ENCODE results near the gene TMEM191C.
"Not testable (repeated sequence)": the region's sequence is repeated elsewhere in the genome, so short reads cannot be mapped to it uniquely, and the experiment has no call there.

Gene TMEM191C
- total RNA-seq = 0.04 to 0.60 reads per million in 2 experiments

DNA sequence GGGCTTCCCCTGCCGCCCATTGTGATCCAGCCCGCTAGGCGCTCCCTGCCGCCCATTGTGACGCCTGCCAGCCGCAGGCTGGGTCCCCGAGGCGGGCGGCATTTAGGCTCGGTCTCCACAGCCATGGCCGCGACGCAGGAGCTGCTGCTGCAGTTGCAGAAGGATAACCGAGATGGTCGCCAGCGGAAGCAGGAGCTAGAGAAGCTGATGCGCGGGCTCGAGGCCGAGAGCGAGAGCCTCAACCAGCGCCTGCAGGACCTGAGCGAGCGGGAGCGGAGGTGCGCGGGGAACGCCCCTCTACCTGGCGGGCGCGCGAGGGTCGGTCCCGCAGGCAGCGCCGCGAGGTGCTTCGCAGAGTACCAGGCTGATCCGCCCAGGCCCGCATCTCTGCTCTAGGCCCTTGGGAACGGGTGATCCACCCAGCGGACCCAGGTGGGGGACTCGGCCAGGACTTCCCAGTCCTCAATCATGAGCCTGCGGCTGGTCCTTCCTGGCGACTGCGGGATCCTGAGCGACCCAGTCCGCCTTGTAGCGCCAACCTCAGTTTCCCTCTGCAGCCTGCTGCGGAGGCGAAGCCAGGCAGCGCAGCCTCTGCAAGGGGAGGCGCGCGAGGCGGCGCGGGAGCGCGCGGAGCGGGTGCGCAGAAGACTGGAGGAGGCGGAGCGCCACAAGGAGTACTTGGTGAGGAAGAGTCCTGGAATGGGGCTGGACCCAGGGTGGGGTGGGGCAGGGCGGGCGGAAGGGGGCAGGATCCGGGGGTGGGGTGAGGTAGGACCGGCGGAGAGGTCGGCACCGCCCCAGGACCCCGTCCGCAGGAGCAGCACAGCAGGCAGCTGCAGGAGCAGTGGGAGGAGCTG lies at the start of gene TMEM191C:
Gene TMEM191C (plus strand): TSS at position 51 of the 857 bp plus-strand sequence. CDS start 73 bp downstream, at position 124.
- not testable (repeated sequence) for DNase-seq (ENCODE audit: low read depth)

DNA sequence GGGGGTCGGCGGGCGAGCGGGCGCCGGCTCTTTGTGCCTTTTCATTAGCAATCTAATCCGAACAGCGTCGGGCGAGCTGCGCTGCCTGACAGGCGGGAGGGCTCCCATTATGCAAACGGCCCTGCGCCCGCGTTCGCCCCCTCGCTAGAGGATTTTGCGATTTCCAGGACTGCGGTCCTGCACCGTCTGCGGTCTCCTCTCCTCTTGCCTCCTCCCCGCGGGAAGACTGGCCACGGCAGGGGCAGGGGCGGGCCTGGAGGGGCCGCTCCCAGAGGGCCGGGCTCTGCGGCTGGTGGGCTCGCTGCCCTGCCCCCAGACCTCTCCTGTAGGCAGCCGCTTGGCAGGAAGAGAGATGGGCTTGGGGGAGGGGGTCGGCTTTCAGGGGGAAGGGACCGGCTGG lies 49.3 kb upstream of the TMEM191C start:
- not testable (repeated sequence) for DNase-seq (ENCODE audit: low read depth)

DNA sequence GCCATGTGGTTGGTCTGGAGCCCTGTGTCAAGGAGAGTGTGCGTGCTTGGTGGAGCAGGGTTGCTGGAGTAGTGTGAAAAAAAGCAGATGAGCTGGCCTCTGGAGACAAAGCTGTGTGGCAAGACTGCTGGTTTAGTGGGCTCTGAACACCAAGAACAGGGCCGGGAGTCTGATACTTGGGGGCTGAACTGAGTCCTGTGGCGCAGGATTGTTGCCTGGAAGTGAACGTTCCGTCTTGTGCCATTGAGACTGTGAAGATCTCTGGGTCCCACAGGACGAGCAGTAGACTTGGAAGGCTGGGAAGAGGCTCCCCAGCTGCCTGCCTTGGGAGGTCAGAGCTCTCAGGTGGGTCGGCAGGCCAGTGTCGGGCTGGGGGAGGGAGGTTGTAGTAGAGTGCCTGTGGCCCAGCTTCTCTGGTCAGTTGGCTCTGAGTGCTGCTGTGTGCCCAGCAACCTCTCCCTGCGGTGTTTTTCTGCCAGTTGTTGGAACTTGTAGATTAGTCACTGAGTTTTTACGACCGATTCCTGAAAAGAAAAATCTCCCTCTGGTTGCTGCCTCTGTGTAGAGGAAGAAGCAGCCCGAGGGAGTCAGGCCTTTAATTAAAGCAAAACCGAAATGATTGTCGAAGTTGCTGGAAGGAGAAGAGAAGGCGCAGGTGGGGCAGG lies 48.1 kb upstream of the TMEM191C start:
- DNase-seq (ENCODE audit: low read depth) = not testable (repeated sequence)

DNA sequence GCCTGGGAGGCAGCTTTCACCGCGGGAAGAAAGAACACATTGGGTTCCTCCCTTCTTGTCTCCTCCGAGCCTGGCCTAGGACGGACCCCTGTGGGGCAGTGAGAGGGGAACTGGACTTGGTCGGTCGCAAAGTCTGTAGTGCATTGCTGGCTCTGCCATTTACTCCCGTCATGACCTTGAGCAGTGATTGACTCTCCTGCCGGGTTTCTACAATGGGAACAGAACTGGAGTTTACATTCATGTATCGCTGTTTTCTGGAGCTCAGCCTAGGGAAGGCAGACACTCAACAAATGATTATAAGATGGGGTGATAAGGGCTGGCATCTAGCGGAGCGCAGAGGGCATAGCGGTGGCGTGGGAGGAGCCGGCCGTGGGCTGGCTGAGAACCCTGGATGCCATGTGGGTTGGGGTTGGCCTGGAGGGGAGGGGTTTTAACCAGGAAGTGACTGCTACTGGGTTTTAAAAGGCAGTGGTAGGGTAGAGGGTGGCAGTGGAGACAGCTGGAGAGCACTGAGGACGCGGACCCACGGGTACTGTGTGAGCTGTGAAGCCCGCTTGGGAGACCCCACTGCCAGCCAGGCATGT lies 46.9 kb upstream of the TMEM191C start:
- not testable (repeated sequence) for DNase-seq (ENCODE audit: low read depth)

DNA sequence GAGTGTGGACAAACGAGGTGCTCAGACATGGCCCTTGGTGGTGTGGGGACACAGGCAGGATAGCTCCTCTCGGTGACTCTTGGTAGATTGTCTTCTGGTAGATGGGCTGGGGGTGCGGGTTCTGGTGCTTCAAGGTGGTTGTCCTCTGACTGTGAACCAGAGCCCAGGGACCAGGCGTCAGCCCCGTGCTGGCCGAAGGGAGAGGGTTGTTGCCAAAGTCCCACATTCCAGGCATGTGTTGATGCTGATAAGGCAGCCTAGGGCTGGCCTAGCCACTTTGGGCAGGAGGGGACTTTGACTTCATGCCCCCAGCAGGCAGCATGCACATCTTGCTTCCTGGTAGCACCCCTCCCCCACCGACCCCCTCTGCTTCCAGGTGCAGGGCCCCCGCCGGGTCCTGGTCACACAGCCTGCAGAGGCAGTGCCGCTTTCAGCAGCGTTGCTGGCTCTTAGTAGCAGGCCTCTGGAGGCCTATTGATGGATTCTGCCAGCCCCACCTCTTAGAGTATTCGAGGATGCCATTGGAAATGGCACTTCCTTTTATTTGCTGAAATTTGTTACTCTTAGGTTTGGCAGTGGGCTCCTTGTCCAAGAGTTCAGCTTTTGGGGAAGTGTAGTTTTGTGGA lies 43.0 kb upstream of the TMEM191C start:
- DNase-seq (ENCODE audit: low read depth) = not testable (repeated sequence)

DNA sequence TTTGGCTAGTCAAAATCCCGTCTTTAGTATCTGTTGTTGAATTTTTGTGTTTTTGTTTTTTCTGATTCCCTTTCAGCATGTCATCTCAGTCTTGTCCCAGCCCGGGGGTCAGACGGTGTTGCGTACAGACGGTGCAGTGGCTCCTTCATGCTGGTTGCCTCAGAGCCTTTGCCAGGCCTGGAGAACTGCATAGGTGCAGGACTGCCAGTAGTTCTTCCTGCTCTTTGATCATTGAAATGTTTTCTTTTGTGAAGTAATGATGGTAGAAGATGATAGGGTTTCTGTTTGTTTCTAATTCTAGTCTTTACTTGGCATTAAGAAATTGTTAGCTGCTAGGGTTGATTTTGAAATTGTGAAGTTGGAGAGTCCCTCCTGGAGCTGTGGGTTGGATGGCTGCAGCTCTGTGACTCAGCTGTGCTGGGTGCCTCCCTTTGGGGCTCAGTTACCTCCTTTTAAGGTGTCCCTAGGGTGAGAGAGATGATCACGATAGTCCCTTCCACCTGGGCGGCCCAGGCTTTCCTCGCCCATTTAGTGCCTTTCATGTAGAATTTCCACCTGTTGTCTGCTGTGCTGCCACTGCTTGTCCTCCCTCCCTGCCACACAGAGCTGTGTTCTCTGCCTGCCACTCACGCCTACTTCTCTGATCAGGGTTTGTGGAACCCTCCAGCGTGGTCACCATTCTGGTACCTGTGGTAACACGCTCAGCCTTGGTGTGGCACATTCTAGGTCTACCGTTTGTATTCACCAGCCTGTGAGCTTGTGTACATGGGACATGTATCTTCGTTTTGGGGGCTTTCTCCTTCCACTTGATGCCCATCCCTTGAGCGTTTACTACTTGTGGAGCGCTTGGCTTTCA lies 32.6 kb upstream of the TMEM191C start:
- DNase-seq (ENCODE audit: low read depth) = not testable (repeated sequence)

DNA sequence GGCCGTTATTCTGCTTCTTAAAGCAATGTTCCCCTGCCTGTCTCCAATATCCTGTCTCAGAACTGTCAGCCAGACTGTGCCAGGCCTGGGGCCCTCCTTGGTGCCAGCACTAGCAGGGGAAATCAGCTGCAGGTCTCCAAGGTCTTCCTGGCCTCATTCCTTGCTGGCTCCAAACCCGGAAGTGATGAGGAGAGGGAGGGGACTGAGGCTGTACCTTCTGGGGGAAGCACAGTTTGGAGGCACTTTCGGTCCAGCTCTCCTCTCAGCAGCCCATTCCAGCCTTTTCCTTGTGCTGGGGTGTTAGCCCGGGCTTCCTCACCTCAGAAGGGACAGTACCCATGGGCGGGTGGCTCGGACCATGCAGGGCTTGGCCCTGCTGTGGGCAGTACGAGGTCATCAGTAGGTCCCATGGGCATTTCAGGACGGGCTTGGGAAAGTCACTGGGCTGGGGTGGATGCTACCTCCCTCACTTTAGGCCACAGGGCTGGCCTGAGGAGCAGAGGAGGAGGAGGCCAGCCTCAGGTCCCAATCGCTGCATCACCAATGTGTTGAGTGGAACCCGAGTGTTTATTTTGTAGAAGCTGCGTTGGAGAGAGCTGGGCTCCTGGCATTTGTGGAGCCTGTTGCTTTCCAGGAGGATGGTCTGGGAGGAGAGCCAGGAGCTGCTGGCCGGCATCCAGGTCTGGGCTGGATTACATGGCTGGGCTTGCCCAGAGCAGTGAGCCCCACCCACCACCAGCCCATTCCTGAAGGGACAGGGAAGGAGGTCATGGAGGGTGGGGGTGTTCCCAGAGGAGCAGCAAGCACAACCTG lies 31.0 kb upstream of the TMEM191C start:
- DNase-seq (ENCODE audit: low read depth) = not testable (repeated sequence)

DNA sequence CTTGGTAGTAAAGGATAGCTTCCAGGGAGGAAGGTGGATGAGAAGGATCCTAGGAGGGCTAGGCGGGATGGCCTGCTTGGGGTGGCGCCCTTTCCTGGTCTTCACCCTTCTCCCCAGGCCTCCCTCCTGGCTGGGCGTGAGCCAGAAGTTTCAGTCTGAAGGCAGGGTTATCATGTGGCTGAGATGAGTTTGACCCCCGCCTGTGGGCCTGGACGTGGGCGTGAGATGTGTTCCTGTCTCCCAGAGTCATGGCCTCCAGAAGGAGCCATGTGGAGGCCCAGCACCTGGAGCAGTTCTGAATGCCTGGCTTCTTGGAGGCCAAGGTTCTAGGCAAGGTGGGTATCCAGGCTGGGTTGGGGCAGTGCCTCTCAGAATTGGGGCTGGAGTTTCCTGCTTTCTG lies 29.2 kb upstream of the TMEM191C start:
- DNase-seq (ENCODE audit: low read depth) = not testable (repeated sequence)

DNA sequence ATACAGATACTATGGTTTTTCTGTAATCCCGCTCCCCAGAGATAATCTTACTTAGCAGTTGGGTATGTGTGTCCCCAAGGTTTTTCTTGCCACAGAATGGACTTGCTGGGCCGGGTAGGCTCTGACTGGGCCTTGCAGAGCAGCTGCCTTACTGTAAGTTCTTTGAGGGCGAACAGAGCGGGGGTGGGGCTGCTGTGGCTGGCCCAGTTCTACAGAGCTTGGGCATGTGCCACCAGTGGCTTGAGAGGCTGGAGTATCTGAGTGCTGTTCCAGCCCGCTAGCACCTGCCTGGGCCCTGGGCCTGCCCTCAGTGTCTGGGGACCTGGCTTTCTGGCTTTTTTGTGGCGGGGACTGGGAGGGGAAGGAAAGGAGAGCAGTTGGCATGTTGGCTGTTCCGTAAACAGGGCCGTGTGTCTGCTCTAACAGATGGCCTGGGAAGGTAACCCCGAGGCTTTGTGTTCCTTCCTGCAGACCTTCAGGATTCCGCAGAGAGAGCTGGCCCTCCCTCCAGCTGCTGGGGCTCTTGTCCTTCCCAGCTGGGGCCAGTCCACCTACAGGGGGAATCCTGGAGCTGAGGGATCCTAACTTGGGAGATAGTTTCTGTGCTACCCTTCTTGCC lies 27.1 kb upstream of the TMEM191C start:
- DNase-seq (ENCODE audit: low read depth) = not testable (repeated sequence)

DNA sequence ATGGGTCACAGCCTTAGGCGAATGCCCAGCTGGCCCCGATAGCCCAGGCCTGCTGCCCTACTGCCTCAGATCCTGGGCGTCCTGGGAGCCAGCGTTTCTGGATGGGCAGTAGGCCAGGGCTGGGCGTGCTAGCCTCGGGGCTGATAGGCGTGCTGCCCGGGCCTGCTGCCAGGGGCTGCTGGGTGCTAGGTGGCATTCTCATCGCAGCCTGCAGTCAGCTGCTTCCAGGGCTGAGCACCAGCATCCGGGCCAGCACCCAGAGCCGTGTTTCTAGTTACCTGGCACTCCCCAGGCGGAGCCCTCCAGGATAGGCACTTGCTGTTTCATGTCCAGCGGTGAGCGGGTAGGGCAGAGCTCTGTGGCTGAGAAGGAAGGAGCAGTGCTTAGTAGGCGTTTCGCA lies 26.5 kb upstream of the TMEM191C start:
- not testable (repeated sequence) for DNase-seq (ENCODE audit: low read depth)

DNA sequence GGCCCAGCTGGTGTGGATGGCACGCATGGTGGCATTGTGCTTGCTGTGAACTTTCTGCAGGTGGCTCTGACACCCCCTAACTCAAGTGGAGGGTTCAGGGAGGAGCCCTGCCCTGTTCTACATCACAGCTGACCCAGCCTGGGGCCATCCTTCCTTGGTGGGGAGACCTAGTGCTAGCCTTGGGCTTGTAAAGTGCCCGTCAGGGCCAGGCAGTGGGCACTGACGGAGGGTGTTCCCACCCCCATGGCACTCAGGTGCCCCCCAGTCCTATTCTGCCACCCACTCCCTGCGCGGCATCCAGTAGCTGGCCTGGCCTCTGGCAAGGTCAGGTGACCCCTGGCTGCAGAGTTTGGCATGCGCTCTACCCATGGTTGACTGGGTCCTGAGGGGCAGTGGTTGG lies 26.0 kb upstream of the TMEM191C start:
- DNase-seq (ENCODE audit: low read depth) = not testable (repeated sequence)

DNA sequence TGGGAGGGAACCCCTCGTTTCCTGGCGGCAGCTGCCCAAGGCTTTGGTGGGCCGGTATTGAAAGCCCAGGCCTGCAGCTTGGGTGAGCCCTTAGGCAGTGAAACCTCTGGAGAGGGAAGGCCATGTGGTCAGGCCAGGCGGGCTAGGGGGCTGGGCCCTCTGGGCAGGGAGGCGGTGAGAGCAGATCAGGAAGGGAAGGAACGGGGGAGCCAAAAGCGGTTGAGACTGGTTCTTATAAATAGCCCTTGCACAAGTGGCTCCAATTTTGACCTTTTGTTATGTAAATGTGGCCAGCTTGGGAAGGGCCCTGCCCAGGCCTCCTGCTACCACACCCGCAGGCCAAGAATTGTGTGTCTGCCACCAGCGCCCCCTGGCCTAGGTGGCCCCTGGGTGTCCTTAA lies 25.1 kb upstream of the TMEM191C start:
- DNase-seq (ENCODE audit: low read depth) = not testable (repeated sequence)

DNA sequence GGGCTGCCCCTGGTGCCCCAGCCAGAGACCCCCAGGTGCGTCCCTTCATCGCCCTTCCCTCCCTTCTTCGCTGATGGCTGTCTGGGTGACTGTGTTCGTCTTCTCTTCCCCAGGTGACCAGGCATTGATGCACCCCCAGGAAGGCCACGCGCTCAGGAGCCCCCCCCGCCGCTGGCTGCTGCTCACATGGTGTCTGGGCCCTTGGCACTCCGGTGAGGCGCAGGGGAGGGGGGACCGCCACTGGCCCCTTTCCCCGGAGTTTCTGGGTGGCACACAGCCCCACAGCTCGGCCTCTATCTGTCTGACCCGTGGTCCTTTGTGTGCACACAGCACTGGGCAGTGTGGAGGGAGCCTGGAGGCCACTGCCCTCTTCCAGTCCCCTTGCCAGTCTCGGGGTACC lies 24.5 kb upstream of the TMEM191C start:
- not testable (repeated sequence) for DNase-seq (ENCODE audit: low read depth)

DNA sequence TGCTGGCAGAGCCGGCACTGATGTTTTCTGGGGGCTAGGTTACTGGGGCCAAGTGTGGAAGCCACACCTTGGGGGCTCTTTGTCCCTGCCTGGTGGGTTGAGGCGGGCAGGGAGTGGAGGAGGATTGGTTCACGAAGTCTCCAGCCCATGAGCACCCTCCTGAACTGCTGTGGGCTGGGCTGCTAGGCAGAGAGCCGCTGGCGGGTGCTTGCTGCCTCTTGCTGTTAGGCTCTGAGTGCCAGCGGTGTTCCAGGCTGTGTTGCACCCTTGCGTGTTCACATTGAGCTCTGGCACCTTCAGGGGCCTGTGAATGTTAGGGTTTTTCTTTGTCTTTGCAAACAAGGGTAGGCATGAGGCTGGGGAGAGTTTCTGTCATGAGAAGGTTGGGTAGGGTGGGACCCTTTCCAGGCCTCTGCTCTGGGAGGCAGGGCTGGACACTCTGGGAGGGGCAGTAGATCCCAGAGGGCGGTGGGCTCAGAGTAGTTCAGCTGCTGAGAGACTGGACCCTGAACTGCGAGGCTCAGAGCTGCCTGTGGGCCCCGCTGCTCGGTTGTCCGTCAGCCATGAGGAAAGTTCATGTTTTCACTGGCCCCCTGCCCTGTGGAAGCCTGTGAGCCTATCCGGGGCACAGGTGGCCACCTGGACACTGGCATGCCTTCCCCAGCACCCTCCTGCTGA lies 24.0 kb upstream of the TMEM191C start:
- no peak for DNase-seq (ENCODE audit: low read depth)

DNA sequence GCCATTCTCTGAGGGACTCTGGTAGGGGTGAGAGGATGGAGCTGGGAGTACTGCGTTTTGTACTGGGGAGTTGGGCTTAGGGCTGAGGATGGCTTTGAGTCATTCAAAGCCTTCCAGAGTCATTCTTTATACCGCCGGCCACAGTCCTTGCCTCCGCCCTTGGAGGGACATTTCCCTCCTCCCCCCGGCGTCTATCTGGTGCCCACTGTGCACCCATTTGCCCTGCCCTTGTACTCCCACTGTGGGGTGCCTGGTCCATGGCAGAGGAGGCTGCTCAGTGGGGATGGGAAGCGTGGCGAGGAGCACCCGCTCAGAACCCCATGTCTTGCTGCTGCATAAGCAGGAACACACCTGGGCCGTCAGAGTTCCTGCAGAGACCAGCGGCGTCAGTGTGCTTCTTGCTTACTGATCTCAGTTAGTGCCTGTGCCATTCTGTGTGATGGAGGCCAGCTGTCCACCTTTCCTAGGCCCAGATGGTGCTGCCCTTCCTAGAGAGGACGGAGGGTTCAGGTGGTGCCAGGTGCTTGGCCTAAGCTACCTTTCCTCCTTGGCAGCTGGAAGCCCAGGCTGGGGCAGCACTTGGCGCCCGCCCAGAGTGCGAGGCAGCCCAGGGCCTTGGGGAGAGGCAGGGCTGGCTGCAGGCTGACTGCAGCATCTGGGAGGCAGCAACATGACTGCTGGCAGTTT lies 23.3 kb upstream of the TMEM191C start:
- DNase-seq (ENCODE audit: low read depth) = no peak

DNA sequence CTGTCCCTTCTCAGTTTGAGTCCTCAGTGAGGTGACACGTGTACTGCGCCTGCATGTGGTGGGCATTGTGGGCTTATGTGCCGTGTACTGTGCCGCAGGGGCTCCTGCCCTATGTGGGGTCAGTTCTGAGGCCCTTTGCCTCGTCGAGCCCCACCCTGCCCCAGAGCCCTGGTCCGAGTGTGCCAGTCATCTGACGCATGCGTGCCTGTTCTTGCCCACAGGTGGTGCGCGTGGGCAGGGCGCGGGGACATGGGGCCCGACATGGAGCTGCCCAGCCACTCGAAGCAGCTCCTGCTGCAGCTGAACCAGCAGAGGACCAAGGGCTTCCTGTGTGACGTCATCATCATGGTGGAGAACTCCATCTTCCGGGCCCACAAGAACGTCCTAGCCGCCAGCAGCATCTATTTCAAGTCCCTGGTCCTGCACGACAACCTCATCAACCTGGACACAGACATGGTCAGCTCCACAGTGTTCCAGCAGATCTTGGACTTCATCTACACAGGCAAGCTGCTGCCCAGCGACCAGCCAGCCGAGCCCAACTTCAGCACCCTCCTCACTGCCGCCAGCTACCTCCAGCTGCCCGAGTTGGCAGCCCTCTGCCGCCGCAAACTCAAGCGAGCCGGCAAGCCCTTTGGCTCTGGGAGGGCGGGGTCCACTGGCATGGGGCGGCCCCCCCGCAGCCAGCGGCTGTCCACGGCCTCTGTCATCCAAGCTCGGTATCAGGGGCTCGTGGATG lies 22.3 kb upstream of the TMEM191C start:
- DNase-seq (ENCODE audit: low read depth) = no peak

DNA sequence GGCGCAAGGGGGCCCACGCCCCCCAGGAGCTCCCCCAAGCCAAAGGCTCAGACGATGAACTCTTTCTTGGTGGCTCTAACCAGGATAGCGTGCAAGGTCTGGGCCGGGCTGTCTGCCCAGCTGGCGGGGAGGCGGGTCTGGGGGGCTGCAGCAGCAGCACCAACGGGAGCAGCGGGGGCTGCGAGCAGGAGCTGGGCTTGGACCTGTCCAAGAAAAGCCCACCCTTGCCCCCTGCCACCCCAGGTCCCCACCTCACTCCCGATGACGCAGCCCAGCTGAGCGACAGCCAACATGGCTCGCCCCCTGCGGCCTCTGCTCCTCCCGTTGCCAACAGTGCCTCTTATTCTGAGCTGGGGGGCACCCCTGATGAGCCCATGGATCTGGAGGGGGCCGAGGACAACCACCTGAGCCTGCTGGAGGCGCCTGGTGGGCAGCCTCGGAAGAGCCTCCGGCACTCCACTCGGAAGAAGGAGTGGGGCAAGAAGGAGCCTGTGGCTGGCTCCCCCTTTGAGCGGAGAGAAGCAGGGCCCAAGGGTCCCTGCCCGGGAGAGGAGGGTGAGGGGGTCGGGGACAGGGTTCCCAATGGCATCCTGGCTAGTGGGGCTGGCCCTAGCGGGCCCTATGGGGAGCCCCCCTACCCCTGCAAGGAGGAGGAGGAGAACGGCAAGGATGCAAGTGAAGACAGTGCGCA lies 21.6 kb upstream of the TMEM191C start:
- no peak for DNase-seq (ENCODE audit: low read depth)
